ENCODE measurements around the gene ST3GAL4.

ST3GAL4 gene

DNA sequence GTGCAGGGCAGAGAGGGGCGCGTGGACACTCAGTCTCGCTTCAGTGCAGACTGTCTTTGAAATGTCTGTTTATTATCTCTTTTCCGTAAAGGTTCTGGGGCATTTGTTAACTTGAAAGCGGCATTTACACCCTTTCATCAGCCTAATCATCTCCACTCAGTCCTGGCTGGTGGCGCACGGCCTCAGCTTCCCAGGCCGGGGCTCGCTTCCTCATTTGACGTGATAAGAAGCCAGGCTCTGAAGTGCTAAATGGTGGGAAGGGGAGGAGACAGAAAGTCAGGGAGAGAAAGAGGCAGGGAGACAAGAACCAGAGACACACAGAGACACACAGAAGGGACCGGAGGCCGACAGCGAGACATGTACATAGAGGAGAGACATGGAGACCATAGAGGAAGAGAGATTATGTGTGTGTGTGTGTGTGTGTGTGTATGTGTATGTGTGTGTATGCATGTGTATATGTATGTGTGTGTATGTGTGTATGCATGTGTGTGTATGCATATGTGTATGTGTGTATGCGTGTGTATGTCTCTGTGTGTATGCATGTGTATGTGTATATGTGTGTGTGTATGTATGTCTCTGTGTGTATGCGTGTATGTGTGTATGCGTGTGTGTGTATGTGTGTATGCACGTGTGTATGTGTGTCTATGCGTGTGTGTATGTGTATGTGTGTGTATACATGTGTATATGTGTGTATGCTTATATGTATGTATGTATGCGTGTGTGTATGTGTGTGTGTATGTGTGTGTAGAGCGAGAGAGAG is 101.5 kb downstream of the ST3GAL4 start:
- Histone ChIP-seq H3K36me3 (ENCODE audit: control insufficient read depth, insufficient read depth, low read length) (no peaks in the 10 kb centered on the region), H3K4me3 (ENCODE audit: insufficient read depth, low read depth, low read length, poor library complexity, severe bottlenecking) (no peak overlapping the region), H3K27ac (ENCODE audit: insufficient read depth, low read length, poor library complexity, severe bottlenecking) (no peak overlapping the region), H3K9me3 (ENCODE audit: control insufficient read depth, low read length) (no peaks in the 10 kb centered on the region), H3K27me3 (replicated peaks; ENCODE audit: control insufficient read depth, insufficient read depth, low read length, poor library complexity, severe bottlenecking) (no peaks in the 10 kb centered on the region), H3K4me1 (ENCODE audit: control insufficient read depth, insufficient read depth, low read length, poor library complexity, severe bottlenecking) (no peaks in the 10 kb centered on the region)
- DNase-seq: no peak

DNA sequence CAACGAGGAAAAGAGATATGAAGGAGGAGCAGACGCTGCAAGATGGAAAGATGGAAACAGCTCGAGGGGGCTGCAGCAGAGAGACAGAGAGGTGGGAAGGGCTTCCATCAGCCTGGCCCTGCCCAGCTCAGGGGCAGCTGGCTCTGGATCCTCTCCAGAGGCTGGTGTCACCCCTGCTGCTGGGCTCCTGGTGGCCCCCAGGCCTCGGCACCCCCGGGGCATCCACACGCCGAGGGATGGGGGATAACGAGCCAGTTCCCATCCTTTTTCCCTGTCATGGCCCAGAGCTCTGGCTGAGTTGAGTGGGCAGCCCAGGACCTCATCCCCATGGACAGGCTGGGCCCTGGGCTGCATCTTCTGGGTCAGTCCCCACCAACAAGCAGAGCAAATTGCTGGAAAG is 102.3 kb downstream of the ST3GAL4 start:
- Histone ChIP-seq H3K27me3 (replicated peaks; ENCODE audit: control insufficient read depth, insufficient read depth, low read length, poor library complexity, severe bottlenecking) (no peaks in the 10 kb centered on the region), H3K4me1 (ENCODE audit: control insufficient read depth, insufficient read depth, low read length, poor library complexity, severe bottlenecking) (no peaks in the 10 kb centered on the region), H3K36me3 (ENCODE audit: control insufficient read depth, insufficient read depth, low read length) (no peaks in the 10 kb centered on the region), H3K9me3 (ENCODE audit: control insufficient read depth, low read length) (no peaks in the 10 kb centered on the region), H3K4me3 (ENCODE audit: insufficient read depth, low read depth, low read length, poor library complexity, severe bottlenecking) (no peak overlapping the region), H3K27ac (ENCODE audit: insufficient read depth, low read length, poor library complexity, severe bottlenecking) (no peak overlapping the region)
- DNase-seq: no peak

- no peak for DNase-seq
- Histone ChIP-seq H3K4me1 (ENCODE audit: control insufficient read depth, insufficient read depth, low read length, poor library complexity, severe bottlenecking) (no peaks in the 10 kb centered on the region), H3K4me3 (ENCODE audit: insufficient read depth, low read depth, low read length, poor library complexity, severe bottlenecking) (no peak overlapping the region), H3K27me3 (replicated peaks; ENCODE audit: control insufficient read depth, insufficient read depth, low read length, poor library complexity, severe bottlenecking) (no peaks in the 10 kb centered on the region), H3K36me3 (ENCODE audit: control insufficient read depth, insufficient read depth, low read length) (no peaks in the 10 kb centered on the region), H3K27ac (ENCODE audit: insufficient read depth, low read length, poor library complexity, severe bottlenecking) (no peak overlapping the region), H3K9me3 (ENCODE audit: control insufficient read depth, low read length) (no peaks in the 10 kb centered on the region)
Observed at GRCh38 chr11:126459691-126460281, 104.3 kb downstream of the ST3GAL4 start.

DNA sequence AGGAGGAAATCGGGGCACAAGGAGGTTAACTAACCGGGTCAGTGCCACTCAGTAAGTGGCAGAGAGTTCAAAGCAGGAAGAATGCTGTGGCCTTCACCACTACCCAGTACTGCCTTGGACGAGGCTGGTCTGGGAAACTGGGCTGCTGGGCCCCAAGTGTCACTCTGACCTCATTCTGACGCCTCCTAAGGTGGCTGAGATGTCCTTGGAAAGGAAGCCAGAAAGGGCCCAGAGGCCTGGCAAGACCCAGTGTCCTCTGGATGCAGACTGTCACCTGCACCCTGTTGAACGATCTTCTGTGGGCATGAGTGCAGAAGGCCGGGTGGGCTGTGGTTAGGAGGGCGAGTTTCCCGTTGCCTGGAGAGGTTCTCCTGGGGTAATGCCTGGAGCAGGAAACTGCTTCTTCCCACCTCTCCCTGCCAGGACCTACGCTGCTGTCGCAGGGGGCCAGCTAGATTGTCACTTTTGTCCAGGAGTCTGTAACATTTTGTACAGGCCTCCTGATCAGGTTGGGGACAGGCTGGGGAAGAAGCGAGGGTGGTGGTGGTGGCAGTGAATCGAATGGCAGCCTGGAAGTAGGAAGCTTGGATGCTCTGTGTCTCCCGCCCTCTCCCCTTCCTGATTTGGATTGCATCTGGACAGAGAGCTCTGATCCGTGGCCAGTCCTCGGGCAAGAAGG is 105.1 kb downstream of the ST3GAL4 start:
- H3K27me3 ChIP-seq (replicated peaks; ENCODE audit: control insufficient read depth, insufficient read depth, low read length, poor library complexity, severe bottlenecking): no peaks in the 10 kb centered on the region

GRCh38 chr11:126461096-126461440 is 105.6 kb downstream of the ST3GAL4 start:
- H3K36me3 ChIP-seq (ENCODE audit: control insufficient read depth, insufficient read depth, low read length): no peaks in the 10 kb centered on the region
- no peaks in the 10 kb centered on the region for H3K9me3 ChIP-seq (ENCODE audit: control insufficient read depth, low read length)
- H3K27me3 ChIP-seq (replicated peaks; ENCODE audit: control insufficient read depth, insufficient read depth, low read length, poor library complexity, severe bottlenecking): no peaks in the 10 kb centered on the region
- DNase-seq: no peak
- H3K4me3 ChIP-seq (ENCODE audit: insufficient read depth, low read depth, low read length, poor library complexity, severe bottlenecking): no peak overlapping the region
- H3K4me1 ChIP-seq (ENCODE audit: control insufficient read depth, insufficient read depth, low read length, poor library complexity, severe bottlenecking): no peaks in the 10 kb centered on the region
- H3K27ac ChIP-seq (ENCODE audit: insufficient read depth, low read length, poor library complexity, severe bottlenecking): no peak overlapping the region

More for the DNA sequence above, 105.1 kb downstream of the ST3GAL4 start:
- H3K4me1 ChIP-seq (ENCODE audit: control insufficient read depth, insufficient read depth, low read length, poor library complexity, severe bottlenecking): no peaks in the 10 kb centered on the region
- no peak overlapping the region for H3K27ac ChIP-seq (ENCODE audit: insufficient read depth, low read length, poor library complexity, severe bottlenecking)
- DNase-seq: no peak
- no peaks in the 10 kb centered on the region for H3K36me3 ChIP-seq (ENCODE audit: control insufficient read depth, insufficient read depth, low read length)
- H3K4me3 ChIP-seq (ENCODE audit: insufficient read depth, low read depth, low read length, poor library complexity, severe bottlenecking): no peak overlapping the region
- no peaks in the 10 kb centered on the region for H3K9me3 ChIP-seq (ENCODE audit: control insufficient read depth, low read length)

DNA sequence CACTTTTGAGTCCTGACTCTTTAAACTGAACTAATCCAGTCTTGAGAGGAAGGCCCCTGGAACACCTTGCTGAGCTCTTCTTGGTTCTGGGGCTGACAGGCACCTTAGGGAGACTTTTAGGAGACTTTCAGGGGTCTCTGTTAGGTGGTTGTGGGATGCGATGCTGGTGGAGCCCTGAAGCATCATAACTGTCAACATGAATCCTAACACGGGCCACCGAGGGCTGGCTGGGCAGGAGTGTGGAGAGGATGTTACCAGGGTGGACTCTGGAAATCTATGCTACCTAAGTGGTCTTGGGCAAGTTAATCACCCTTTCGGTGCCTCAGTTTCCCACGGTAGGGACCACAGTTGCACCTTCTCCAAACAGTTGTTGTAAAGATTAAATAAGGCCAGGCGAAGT is 106.5 kb downstream of the ST3GAL4 start:
- H3K36me3 ChIP-seq (ENCODE audit: control insufficient read depth, insufficient read depth, low read length): no peaks in the 10 kb centered on the region
- H3K27ac ChIP-seq (ENCODE audit: insufficient read depth, low read length, poor library complexity, severe bottlenecking): no peak overlapping the region
- H3K27me3 ChIP-seq (replicated peaks; ENCODE audit: control insufficient read depth, insufficient read depth, low read length, poor library complexity, severe bottlenecking): no peaks in the 10 kb centered on the region
- H3K9me3 ChIP-seq (ENCODE audit: control insufficient read depth, low read length): no peaks in the 10 kb centered on the region
- H3K4me3 ChIP-seq (ENCODE audit: insufficient read depth, low read depth, low read length, poor library complexity, severe bottlenecking): no peak overlapping the region
- no peak for DNase-seq
- H3K4me1 ChIP-seq (ENCODE audit: control insufficient read depth, insufficient read depth, low read length, poor library complexity, severe bottlenecking): no peaks in the 10 kb centered on the region

DNA sequence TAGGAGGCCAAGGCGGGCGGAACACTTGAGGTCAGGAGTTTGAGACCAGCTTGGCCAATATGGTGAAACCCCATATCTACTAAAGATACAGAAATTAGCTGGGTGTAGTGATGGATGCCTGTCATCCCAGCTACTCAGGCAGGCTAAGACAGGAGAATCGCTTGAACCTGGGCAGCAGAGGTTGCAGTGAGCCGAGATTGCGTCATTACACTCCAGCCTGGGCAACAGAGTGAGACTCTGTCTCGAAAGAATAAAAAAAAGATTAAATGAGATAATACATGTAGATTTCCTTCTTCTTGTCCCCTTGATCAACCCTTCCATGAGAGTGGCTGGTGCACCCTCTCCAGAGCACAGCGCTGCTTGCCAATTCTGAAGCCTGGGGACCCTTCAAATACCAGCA is 106.9 kb downstream of the ST3GAL4 start:
- H3K9me3 ChIP-seq (ENCODE audit: control insufficient read depth, low read length): no peaks in the 10 kb centered on the region
- no peaks in the 10 kb centered on the region for H3K4me1 ChIP-seq (ENCODE audit: control insufficient read depth, insufficient read depth, low read length, poor library complexity, severe bottlenecking)
- H3K4me3 ChIP-seq (ENCODE audit: insufficient read depth, low read depth, low read length, poor library complexity, severe bottlenecking): no peak overlapping the region
- no peak for DNase-seq
- H3K27me3 ChIP-seq (replicated peaks; ENCODE audit: control insufficient read depth, insufficient read depth, low read length, poor library complexity, severe bottlenecking): no peaks in the 10 kb centered on the region
- H3K27ac ChIP-seq (ENCODE audit: insufficient read depth, low read length, poor library complexity, severe bottlenecking): no peak overlapping the region
- H3K36me3 ChIP-seq (ENCODE audit: control insufficient read depth, insufficient read depth, low read length): no peaks in the 10 kb centered on the region
